Dendritic cell treated with granulocyte-macrophage colony-stimulating factor and Interleukin-4, amounts not matched to agents 40 ng/mL and 50 ng/mL, for 4 days (primary cell): Measurements from ENCODE around the gene NAV2.

ENCODE experiments used
- H3K27ac Mint-ChIP-seq: one replicate; pipeline ENCODE4 v1.8.0; 2022; ENCODE audit warnings: mild to moderate bottlenecking, mixed read lengths
- H3K27me3 Mint-ChIP-seq: one replicate; pipeline ENCODE4 v1.8.0; 2022; ENCODE audit warnings: mild to moderate bottlenecking, mixed read lengths
- H3K36me3 Mint-ChIP-seq: one replicate; pipeline ENCODE4 v1.8.0; 2022; ENCODE audit warnings: low read depth, mixed read lengths
- H3K4me1 Mint-ChIP-seq: one replicate; pipeline ENCODE4 v1.8.0; 2022; ENCODE audit warnings: low read depth, mixed read lengths
- H3K4me3 Mint-ChIP-seq: one replicate; pipeline ENCODE4 v1.8.0; 2022; ENCODE audit warnings: mild to moderate bottlenecking, moderate library complexity, mixed read lengths
- H3K9me3 Mint-ChIP-seq: one replicate; pipeline ENCODE4 v1.8.0; 2022; ENCODE audit warnings: mixed read lengths
- intact Hi-C: fragments of 100-400 bp; cut with micrococcal nuclease; formaldehyde crosslinking; loops from one replicate; pipeline ENCODE4 v1.15.0; 2022

Gene NAV2

DNA sequence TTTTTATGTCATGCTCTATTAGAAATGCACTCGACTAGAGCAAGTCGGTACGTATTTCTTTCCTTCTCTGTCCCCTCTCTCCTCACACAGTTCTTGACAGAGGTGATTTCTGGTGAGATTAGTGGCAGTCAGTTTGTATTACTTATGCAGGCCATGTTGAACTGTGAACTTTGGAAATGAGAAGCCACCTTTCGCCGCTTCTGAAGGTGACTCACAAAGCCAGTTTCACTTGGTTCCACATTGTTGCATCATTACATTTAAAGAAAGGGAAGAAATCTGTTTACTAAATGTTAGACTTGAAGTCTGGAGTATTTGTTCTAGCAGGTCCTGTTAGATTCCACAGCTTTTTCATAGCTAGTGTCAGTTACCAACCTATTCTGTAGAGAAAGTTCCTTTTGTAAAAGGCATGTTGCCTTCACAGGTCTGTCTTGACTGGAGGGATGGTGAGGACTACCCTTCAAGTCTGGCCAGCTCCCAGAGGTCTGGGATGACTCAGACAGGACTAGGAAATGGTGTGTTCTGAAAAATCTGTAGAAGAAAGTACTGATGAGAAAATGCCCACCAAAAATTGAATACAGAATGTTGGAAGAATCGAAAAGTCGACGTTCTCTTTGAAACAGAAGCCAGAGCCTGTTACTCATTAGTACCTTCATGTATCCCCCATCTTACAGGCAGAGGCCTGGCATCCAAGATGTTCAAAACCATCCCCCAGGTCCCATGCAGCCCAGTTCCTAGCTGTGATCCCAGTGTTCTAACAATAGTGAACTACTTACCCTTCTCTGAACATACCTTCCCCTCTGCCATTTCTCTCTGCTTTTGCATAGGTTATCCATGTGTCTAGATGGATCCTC lies 266.3 kb downstream of the NAV2 start:
- no peaks in the 10 kb centered on the region for H3K4me1 Mint-ChIP-seq
- H3K27me3 Mint-ChIP-seq, result no peaks in the 10 kb centered on the region
- H3K36me3 Mint-ChIP-seq, result no peaks in the 10 kb centered on the region
- no peaks in the 10 kb centered on the region for H3K9me3 Mint-ChIP-seq
- intact Hi-C loops, result no loop called here
- no peak overlapping the region for H3K27ac Mint-ChIP-seq
- H3K4me3 Mint-ChIP-seq, result no peak overlapping the region

DNA sequence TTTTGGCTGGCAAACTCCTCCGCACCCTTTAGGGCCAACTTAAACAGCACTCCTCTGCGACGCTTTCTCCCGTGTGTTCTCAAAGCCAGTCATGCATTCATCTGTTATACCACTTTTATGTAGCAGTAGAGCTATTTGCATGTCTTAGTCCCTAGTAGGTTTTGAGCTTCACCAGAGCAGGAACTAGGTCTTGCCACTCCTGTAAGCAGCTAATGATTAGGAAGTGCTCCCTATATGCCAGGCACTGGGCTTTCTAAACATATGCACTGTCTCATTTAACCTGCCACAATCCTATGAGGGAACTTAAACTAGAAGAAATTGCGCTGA lies 266.8 kb downstream of the NAV2 start:
- no peaks in the 10 kb centered on the region for H3K4me1 Mint-ChIP-seq
- H3K4me3 Mint-ChIP-seq, result no peak overlapping the region
- H3K36me3 Mint-ChIP-seq, result no peaks in the 10 kb centered on the region
- no peaks in the 10 kb centered on the region for H3K27me3 Mint-ChIP-seq
- intact Hi-C loops, result no loop called here
- H3K9me3 Mint-ChIP-seq, result no peaks in the 10 kb centered on the region
- no peak overlapping the region for H3K27ac Mint-ChIP-seq

DNA sequence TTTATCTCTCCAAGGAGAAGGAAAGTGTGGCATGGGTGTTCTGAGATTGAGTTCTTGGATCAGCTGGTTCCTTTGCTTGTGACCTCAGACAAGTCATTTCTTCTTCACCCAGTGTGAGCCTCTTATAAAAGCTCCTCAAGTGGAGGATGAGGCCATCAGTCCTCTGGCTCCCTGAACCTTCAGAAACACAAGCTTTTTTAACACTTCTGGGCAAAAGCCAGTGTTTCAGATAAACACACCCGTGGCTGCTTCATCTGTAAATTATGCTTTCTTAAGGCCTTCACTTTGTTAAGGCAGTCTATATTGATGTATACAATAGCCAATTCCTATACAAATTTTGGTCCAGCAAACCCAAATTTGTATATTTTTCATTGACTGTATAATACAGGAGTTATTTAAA lies 267.8 kb downstream of the NAV2 start:
- Mint-ChIP-seq H3K9me3 (no peaks in the 10 kb centered on the region), H3K36me3 (no peaks in the 10 kb centered on the region), H3K27me3 (no peaks in the 10 kb centered on the region), H3K4me3 (no peak overlapping the region), H3K27ac (no peak overlapping the region), H3K4me1 (no peaks in the 10 kb centered on the region)
- intact Hi-C loops, result no loop called here

DNA sequence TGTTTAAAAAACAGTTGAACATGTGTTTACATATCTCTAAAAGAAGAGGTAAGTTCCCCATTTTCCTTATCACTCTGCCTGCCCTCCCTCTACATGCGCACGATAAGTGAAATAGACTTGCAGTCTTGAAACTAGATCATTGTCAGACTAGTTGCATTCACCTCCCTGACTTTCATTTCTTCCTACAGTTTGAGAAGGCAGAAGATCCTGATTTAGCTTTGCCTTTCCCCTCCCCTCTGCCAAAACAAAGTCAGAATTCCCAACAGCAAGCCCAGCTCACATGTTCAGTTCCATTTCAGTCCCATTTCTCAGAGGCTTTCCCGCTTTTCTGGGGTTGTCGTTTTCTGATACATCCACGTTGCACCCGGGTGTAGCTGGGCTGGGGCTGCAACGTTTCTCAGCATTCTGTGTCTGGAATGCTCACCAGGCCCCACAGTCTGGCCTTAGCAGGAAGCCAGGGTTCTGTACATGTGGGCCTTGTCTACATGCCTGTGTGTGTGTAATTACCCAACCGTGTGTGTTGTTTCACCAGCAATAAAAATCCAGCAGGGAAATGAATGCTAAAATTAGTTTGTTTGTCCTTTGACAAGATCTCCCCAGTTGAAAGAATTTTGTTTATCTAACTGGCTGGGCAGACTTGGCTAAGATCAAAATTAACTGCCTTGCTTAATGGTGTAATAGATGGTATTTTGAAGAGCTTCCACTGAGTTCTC lies 268.5 kb downstream of the NAV2 start:
- Mint-ChIP-seq H3K4me3 (no peak overlapping the region), H3K27me3 (no peaks in the 10 kb centered on the region), H3K27ac (no peak overlapping the region), H3K36me3 (no peaks in the 10 kb centered on the region), H3K4me1 (no peaks in the 10 kb centered on the region), H3K9me3 (no peaks in the 10 kb centered on the region)
- intact Hi-C loops, result no loop called here

DNA sequence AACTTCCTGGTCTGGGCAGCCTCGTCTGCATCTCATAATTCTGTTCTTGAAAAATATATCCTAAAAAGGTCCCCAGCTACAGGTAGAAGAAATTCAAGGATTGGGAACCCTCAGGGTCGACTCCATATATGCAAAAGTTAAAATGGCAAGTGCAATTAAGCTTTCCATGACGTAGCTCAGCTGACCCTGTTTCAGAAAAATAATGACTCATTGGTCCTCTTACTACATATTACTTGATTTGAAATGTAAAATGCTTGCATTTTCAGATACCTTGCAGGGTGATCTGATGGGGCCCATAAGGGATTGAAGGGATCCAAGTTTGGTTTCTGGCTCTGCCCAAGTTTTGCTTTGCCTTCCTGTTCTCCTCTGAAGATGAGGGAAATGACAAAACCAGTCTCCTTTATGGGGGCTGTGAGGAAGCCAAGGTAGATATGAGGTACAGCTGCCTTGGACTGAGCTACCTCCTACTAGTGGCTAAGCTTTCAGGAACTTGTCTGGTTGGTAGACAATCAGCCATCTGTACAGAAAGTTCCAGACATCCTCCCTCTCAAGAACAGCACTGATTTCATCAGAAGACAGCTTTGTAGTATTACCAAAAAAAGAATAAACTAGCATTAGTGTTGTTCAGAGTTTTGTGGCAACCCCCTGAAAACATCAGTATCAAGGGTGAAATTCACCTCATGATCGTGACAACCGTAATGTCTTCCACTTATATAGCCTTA lies 270.3 kb downstream of the NAV2 start:
- intact Hi-C loops, result no loop called here
- Mint-ChIP-seq H3K27me3 (no peaks in the 10 kb centered on the region), H3K4me1 (no peaks in the 10 kb centered on the region), H3K9me3 (no peaks in the 10 kb centered on the region), H3K4me3 (no peak overlapping the region), H3K36me3 (no peaks in the 10 kb centered on the region), H3K27ac (no peak overlapping the region)

DNA sequence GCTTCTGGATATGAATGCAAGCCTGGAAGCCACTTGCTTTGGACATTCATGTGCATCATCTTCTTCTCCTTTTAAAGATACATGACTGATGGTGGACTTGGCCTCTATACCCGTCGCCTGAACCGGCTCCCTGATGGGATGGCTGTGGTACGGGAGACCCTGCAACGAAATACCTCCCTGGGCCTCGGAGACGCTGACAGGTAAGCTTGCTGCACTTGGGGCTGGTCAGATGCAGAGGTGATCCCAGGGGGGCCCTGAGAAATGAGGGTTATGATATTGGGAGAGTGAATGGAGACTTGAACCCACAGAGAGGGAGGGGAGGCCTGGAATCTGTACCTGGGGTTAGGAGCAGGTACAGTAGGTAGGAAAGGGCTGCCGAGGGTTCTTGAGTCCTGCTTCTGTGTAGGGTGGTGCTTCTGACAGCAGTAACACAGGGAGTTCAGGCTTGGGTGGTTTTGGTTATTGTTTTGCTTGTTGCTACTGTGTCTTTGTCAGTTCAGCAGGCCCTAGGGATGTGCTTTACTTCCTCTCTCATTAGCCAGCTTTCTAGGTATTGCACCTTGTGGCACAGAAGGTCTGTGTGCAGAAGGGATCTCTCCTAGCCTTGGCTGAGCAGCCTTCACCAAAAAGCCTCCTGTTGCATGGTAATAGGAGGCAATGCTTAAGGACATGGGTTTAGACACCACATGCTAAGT lies 271.6 kb downstream of the NAV2 start:
- Mint-ChIP-seq H3K27ac (no peak overlapping the region), H3K4me1 (no peaks in the 10 kb centered on the region), H3K9me3 (no peaks in the 10 kb centered on the region), H3K36me3 (no peaks in the 10 kb centered on the region), H3K27me3 (no peaks in the 10 kb centered on the region), H3K4me3 (no peak overlapping the region)
- intact Hi-C loops, result no loop called here

DNA sequence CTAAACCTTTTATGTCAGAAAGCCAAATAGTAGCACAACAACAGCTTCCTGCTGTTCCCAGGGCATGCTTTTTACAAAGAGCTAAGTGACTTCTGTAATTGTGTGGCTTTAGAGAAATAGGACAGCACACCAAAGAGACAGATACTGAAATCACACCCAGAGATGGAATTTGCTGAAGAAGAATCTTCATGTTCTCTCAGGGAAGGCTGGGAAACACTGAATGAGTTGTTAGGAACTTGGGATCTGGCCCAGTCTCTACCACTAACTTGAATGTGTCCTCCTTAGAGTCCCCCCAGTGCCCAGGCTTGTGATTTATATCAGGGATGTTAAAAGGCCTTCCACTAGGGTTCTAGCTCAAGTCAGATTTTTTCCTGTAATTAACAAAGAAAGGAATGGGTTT lies 272.5 kb downstream of the NAV2 start:
- H3K27ac Mint-ChIP-seq, result no peak overlapping the region
- no peaks in the 10 kb centered on the region for H3K27me3 Mint-ChIP-seq
- intact Hi-C loops, result no loop called here
- H3K4me1 Mint-ChIP-seq, result no peaks in the 10 kb centered on the region
- H3K9me3 Mint-ChIP-seq, result no peaks in the 10 kb centered on the region
- no peaks in the 10 kb centered on the region for H3K36me3 Mint-ChIP-seq
- no peak overlapping the region for H3K4me3 Mint-ChIP-seq

DNA sequence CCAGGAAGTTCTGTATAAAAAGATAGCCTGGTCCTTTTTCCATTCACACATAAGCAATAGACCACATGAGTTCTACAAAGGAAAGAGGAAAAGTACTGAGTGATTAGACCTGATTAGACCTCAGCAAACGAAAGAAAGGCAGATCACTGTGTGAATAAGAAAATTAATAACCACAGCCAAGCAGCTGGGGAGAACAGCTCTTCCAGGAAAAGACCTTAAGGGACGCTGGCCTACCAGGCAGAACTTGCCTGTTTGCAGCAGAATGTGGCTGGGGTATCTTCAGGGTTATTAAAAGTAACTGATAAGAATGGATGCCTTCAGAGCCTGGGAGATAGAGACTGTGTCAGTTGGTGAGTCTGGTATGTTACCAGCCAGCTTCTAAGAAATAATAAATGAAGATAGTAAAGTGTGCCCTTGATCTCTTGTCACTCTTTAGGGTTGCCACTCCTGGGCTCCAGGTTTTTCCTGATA lies 274.7 kb downstream of the NAV2 start:
- intact Hi-C loops, result no loop called here
- Mint-ChIP-seq H3K27me3 (no peaks in the 10 kb centered on the region), H3K4me1 (no peaks in the 10 kb centered on the region), H3K4me3 (no peak overlapping the region), H3K9me3 (no peaks in the 10 kb centered on the region), H3K36me3 (no peaks in the 10 kb centered on the region), H3K27ac (no peak overlapping the region)

DNA sequence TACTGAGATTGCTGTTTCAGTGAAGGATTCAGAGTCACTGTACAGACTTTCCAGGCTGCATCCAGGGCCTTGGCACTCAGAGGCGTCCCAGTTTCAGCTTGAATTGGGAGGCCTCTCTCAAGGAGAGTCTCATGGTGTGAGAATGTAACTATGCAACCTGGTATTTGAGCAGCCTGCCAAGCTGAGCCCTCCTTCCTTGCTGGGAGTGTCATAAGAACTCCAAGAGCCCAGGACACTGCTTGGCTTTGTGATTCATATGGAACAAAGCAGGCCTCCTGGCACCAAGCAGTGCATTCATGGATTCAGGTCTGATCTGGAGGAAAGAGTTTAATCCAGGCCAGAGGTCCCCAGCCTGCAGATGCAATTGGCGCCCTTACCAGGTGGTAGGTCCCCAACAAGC lies 276.0 kb downstream of the NAV2 start:
- Mint-ChIP-seq H3K27me3 (no peaks in the 10 kb centered on the region), H3K9me3 (no peaks in the 10 kb centered on the region), H3K4me3 (no peak overlapping the region), H3K36me3 (no peaks in the 10 kb centered on the region), H3K4me1 (no peaks in the 10 kb centered on the region), H3K27ac (no peak overlapping the region)
- intact Hi-C loops, result no loop called here

DNA sequence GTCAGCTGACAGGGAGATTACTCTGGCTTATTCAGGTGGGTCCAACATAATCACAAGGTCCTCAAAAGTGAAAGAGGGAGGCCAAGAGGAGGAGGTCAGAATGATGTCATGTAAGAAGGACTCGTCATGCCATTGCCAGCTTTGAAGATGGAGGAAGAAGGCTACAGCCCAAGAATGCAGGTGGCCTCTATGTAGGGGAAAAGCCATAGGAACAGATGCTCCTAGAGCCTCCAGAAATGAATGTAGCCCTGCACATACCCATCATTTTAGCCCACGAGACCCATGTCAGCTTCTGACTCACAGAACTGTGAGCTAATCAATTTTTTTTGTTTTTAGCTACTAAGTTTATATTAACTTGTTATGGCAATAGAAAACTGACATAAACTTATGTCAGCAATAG lies 276.6 kb downstream of the NAV2 start:
- H3K27ac Mint-ChIP-seq, result no peak overlapping the region
- intact Hi-C loops, result no loop called here

DNA sequence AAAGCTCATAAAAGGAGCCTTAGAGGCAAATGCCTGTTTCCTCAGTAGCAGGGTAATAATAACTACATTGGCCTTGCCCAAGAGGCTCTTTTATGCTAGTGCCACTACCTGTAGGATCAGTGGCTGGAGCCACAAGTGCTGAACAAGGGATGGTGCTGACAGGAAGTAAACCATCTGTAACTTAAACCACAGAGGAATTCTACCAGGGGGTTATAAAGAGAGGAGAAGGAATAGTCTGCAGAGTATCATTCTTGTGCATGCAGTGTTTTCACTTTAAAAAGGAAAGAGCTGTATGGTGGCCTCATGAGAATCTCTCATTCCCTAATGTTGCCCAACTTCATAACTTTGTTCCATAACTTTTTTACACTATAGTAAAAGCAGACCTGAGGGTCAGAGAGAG lies 279.5 kb downstream of the NAV2 start:
- Mint-ChIP-seq H3K9me3 (no peaks in the 10 kb centered on the region), H3K27me3 (no peaks in the 10 kb centered on the region), H3K4me1 (no peaks in the 10 kb centered on the region), H3K4me3 (no peak overlapping the region), H3K36me3 (no peaks in the 10 kb centered on the region), H3K27ac (no peak overlapping the region)
- intact Hi-C loops, result no loop called here

More for the DNA sequence above, 276.6 kb downstream of the NAV2 start:
- Mint-ChIP-seq H3K9me3 (no peaks in the 10 kb centered on the region), H3K36me3 (no peaks in the 10 kb centered on the region), H3K4me1 (no peaks in the 10 kb centered on the region), H3K4me3 (no peak overlapping the region), H3K27me3 (no peaks in the 10 kb centered on the region)

DNA sequence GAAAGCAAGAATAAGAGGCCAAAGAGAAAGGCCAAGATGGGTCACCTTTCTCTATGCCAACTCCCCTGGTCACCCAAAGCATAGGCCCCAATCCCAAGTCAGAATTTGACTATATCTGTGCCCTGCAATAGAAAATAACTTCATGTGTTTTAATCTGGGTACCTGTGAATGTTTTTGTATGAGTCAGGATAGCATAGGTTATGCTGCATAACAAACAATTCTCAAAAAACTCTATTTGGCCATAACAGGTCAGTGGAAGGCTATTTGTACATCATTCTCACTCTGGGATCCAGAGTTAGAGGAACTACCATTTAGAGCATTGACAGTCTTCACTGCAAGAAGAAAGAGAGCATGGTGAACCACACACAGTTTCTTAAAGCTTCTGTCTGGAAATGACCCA lies 280.4 kb downstream of the NAV2 start:
- intact Hi-C loops, result no loop called here
- Mint-ChIP-seq H3K27ac (no peak overlapping the region), H3K27me3 (no peaks in the 10 kb centered on the region), H3K36me3 (no peaks in the 10 kb centered on the region), H3K4me3 (no peak overlapping the region), H3K9me3 (no peaks in the 10 kb centered on the region), H3K4me1 (no peaks in the 10 kb centered on the region)

DNA sequence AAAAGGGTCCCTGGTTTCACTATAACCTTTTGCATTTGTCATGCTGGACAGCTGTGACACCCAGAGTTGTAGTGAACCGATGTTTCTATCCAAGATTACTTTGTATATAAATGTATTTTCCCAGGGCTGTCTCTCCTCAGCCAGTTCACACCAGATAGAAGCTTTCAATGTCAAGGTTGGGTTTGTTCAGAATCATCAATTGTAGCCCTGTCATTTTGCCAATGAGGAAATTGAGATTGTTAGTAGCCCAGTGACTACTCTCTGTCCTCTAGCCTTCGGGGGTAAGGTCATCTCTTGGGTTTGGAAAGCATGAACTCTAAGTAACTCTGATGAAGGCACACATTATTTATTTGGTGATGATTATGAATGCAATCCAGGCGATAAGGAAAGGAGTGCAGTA lies 282.0 kb downstream of the NAV2 start:
- intact Hi-C loops, result no loop called here
- H3K4me3 Mint-ChIP-seq, result no peak overlapping the region
- H3K36me3 Mint-ChIP-seq, result no peaks in the 10 kb centered on the region
- H3K27me3 Mint-ChIP-seq, result no peaks in the 10 kb centered on the region
- no peaks in the 10 kb centered on the region for H3K9me3 Mint-ChIP-seq
- no peaks in the 10 kb centered on the region for H3K4me1 Mint-ChIP-seq
- H3K27ac Mint-ChIP-seq, result no peak overlapping the region

DNA sequence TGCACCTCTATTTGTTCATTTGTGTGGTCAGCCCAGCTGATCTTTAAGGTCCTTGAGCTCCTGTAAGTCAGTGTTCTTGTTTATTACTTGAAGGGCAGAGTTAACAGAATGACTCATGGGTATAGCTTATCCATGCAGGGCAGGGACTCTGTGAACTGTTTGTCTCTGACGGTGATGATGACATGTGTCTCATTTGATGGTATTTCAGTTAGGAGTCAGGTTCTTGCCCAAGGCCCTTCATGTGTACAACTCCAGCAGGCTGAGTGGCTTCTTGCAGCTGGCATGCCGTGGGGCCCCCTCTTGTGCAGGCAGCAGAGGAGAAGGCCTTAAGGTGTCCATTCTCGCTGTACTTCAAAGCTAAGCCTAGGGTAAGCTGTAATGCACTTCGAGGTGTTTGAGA lies 282.5 kb downstream of the NAV2 start:
- no peak overlapping the region for H3K27ac Mint-ChIP-seq
- H3K36me3 Mint-ChIP-seq, result no peaks in the 10 kb centered on the region
- no peaks in the 10 kb centered on the region for H3K9me3 Mint-ChIP-seq
- no peaks in the 10 kb centered on the region for H3K27me3 Mint-ChIP-seq
- no peak overlapping the region for H3K4me3 Mint-ChIP-seq
- H3K4me1 Mint-ChIP-seq, result no peaks in the 10 kb centered on the region
- intact Hi-C loops, result no loop called here
